T-cell (primary cell): ENCODE data around the gene VDAC1. TPM values are rescaled to one million over a fixed set of nuclear protein-coding genes. Genes with fewer than 3 reads are reported as not detected.

ENCODE experiments used
- ATAC-seq, 4 experiments: fragments of 200-7000 bp in 3 of 4; fragments of 150-1000 bp in 1 of 4; cut with Tn5 transposase; replicated peaks in 1 of 4; 1 replicate in 3 of 4; 2 replicates in 1 of 4; pipeline ENCODE4 v1.10.0; 2021; ENCODE audit warnings: moderate library complexity in 3 of 4, mild to moderate bottlenecking in 2 of 4, moderate number of reproducible peaks in 1 of 4
- CTCF ChIA-PET, 2 donors: fragments of 300-600 bp; sonication (Branson Sonifier 250); formaldehyde crosslinking; loops; one replicate each; lab custom pipeline; 2022; ENCODE audit warnings: antibody characterized with exemption in 2 of 2; lab: Charles Lee
- POLR2A ChIA-PET, 2 donors: fragments of 300-600 bp; sonication (Branson Sonifier 250); formaldehyde crosslinking; loops; one replicate each; lab custom pipeline; 2022; ENCODE audit warnings: antibody characterized with exemption in 2 of 2; lab: Charles Lee
- DNase-seq, 35 experiments: peaks; one replicate each; pipeline versions ENCODE4 v3.0.0 to v3.0.0-alpha.2; 2013 to 2023
- H3K27ac ChIP-seq: one replicate; pipeline ENCODE4 v1.5.1; 2013; ENCODE audit warnings: low read length
- H3K27me3 ChIP-seq, 2 experiments: replicated peaks in 1 of 2; 1 replicate in 1 of 2; 2 replicates in 1 of 2; pipeline versions ENCODE4 v1.6.1 to v1.7.0; 2013; ENCODE audit warnings: low read length in 1 of 2, mixed read lengths in 1 of 2; ENCODE audit not compliant: control insufficient read depth in 2 of 2, insufficient read depth in 2 of 2; ENCODE audit errors: extremely low read depth in 1 of 2
- H3K36me3 ChIP-seq, 2 donors: 1 replicate in 1 of 2; 2 replicates in 1 of 2; pipeline versions ENCODE4 v1.6.1 to v1.7.0; 2013; ENCODE audit warnings: low read length in 1 of 2; ENCODE audit not compliant: control insufficient read depth in 2 of 2, insufficient read depth in 1 of 2; ENCODE audit errors: extremely low read depth in 1 of 2
- H3K4me1 ChIP-seq, 2 experiments: 1 replicate in 1 of 2; 2 replicates in 1 of 2; pipeline versions ENCODE4 v1.6.1 to v1.7.0; 2013; ENCODE audit warnings: low read length in 2 of 2, mixed read lengths in 1 of 2; ENCODE audit not compliant: insufficient read depth in 2 of 2, control insufficient read depth in 1 of 2; ENCODE audit errors: extremely low read depth in 1 of 2
- H3K4me3 ChIP-seq, 2 donors: 1 replicate in 1 of 2; 2 replicates in 1 of 2; pipeline versions ENCODE4 v1.5.1 to v1.7.0; 2013; ENCODE audit warnings: mild to moderate bottlenecking in 2 of 2, low read length in 1 of 2, moderate library complexity in 1 of 2; ENCODE audit not compliant: control insufficient read depth in 1 of 2; ENCODE audit errors: extremely low read depth in 1 of 2
- H3K9me3 ChIP-seq: 2 replicates; pipeline ENCODE4 v1.7.0; 2013
- H3K27ac Mint-ChIP-seq, 2 donors: one replicate each; pipeline ENCODE4 v1.8.0; 2020 to 2021; ENCODE audit warnings: mild to moderate bottlenecking in 2 of 2, mixed read lengths in 2 of 2
- H3K27me3 Mint-ChIP-seq, 2 donors: one replicate each; pipeline ENCODE4 v1.8.0; 2021 to 2022; ENCODE audit warnings: mixed read lengths in 2 of 2
- H3K36me3 Mint-ChIP-seq: one replicate; pipeline ENCODE4 v1.8.0; 2021; ENCODE audit warnings: mixed read lengths
- H3K4me1 Mint-ChIP-seq, 3 donors: one replicate each; pipeline ENCODE4 v1.8.0; 2020 to 2022; ENCODE audit warnings: mixed read lengths in 3 of 3, mild to moderate bottlenecking in 1 of 3
- H3K4me3 Mint-ChIP-seq, 3 donors: one replicate each; pipeline ENCODE4 v1.8.0; 2020 to 2022; ENCODE audit warnings: mild to moderate bottlenecking in 3 of 3, mixed read lengths in 3 of 3, moderate library complexity in 3 of 3
- H3K9me3 Mint-ChIP-seq, 3 donors: one replicate each; pipeline ENCODE4 v1.8.0; 2020 to 2022; ENCODE audit warnings: mixed read lengths in 3 of 3
- WGBS: methylation state at CpG from one replicate; pipeline ENCODE4 v1.1.5; 2013; ENCODE audit warnings: missing lambda C conversion rate; ENCODE audit not compliant: insufficient coverage; 5-methylcytosine and 5-hydroxymethylcytosine counted together
- total RNA-seq, 35 experiments: library from RNA in 6 of 35; stranded (reverse) in 6 of 35; fragments of 120-200 nt in 1 of 35; gene quantifications; one replicate each; pipeline versions ENCODE4 v1.2.1 to v1.2.4 and lab custom pipeline; 2013 to 2026

VDAC1 gene
- total RNA-seq, result 10 to 100 TPM; 45.8 to 58.7 (median 54.6) TPM
- 71.2 TPM for total RNA-seq (2013)
- total RNA-seq (lab: John Stamatoyannopoulos, UW), result 49.8 to 568 (median 86.1) reads per million in 29 experiments

- Histone ChIP-seq H3K9me3 (no peaks in the 10 kb centered on the region), H3K4me3 (peak within 1 kb of the TSS; percentile 79 to 84), H3K27me3 (peaks cover 0 to 2% of the 10 kb centered on the region in 2 experiments), H3K4me1 (peaks cover 9 to 51% of the 10 kb centered on the region in 2 experiments), H3K27ac (peak within 1 kb of the TSS; percentile 95), H3K36me3 (peaks cover 0 to 1% of the 10 kb centered on the region in 2 donors)
- DNase-seq (peak; percentile 69 to 95 (median 86)), ATAC-seq (peak; percentile 82 to 89 (median 86))
- ChIA-PET CTCF (interaction anchor here (0.5 to 1.1 kb wide), 8 partner anchors 9 to 1900 kb away, joined by 3 to 10 read pairs (median 3); no protein-coding TSS in a partner anchor), POLR2A (interaction anchor here (0.6 to 0.9 kb wide), 7 partner anchors 11 to 646 kb away, joined by 3 to 7 read pairs (median 3); no protein-coding TSS in a partner anchor)
- Mint-ChIP-seq H3K9me3 (no peaks in the 10 kb centered on the region), H3K27me3 (no peaks in the 10 kb centered on the region), H3K27ac (peak within 1 kb of the TSS; percentile 90 to 91), H3K4me3 (peak within 1 kb of the TSS; percentile 79 to 91 (median 86)), H3K36me3 (peaks cover 3% of the 10 kb centered on the region), H3K4me1 (peaks cover 42 to 46% (median 44%) of the 10 kb centered on the region in 3 donors)
- under 1% methylated on average over 96 of the region's 96 CpGs for WGBS
These were observed at the start of gene VDAC1 for GRCh38 chr5:134004626-134005416. Gene VDAC1, minus strand, starts transcription at chr5:134004975. Its CDS starts 11,963 bp downstream, at chr5:133993012.

DNA sequence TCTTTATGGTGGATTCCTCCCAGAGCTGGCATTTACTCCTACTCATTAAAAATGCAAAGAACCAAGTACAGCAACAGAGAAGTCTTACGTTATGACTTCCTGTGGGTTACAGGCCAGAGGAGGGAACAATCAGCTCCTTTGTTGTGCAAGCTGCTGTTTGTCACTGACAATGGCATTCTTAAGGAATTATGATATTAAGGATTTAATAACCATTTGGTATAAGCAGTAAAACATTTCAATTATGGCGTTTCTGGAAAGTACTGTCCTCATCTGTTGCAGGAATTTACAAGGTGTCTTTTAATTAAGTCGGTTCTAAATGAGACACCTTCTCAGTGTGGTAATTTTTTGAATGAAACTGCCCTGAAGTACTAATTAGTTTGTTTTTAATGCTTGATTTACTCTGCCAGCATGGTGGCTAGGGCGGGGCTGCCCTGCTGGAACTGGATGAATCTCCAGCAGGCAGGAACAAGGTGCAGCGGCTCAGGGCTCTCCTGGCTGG lies 49.1 kb upstream of the VDAC1 start:
- POLR2A ChIA-PET, result no interaction called here
- peak in 1 of 35 experiments; percentile 52 for DNase-seq
- H3K27ac ChIP-seq, result peak overlapping the region; percentile 44

DNA sequence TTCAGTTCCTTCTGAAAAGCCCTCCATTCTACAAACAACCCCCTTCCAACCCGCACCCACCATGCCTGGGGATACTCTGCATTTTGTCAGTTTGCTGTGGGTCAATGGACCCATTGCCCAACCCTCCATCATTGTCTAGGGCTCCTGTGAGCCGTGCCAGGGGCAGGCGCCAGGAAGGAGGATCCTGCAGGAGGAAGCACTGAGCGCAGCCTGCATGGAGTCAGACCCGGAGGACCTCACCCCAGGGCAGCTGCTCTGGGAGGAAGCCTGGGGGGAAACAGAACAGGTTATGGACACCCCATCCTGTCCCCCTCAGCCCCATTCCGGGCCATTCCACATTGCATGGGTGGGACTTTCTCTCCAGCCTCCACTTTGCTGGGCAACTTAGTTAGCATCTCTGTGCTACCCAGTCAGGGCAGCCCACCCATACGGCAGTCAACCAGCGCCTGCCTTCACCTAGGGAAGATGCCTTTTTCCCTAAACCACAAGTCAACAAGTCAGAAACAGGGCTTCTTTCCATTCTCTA lies 48.6 kb upstream of the VDAC1 start:
- 63% methylated on average over 7 of the region's 8 CpGs for WGBS
- no peaks in the 10 kb centered on the region for H3K27me3 ChIP-seq
- no peak for DNase-seq
- Mint-ChIP-seq H3K4me3 (peak overlapping the region; percentile 17 to 67 (median 21)), H3K4me1 (peaks cover 53 to 56% (median 54%) of the 10 kb centered on the region in 3 donors), H3K27me3 (no peaks in the 10 kb centered on the region), H3K27ac (peak overlapping the region; percentile 91 to 94), H3K36me3 (no peaks in the 10 kb centered on the region), H3K9me3 (no peaks in the 10 kb centered on the region)
- ATAC-seq, result peak; percentile 10 to 55 (median 38)
- H3K27ac ChIP-seq, result peak overlapping the region; percentile 44
- no peaks in the 10 kb centered on the region for H3K36me3 ChIP-seq
- H3K4me1 ChIP-seq, result peaks cover 27 to 39% of the 10 kb centered on the region in 2 experiments
- CTCF ChIA-PET, result no interaction called here
- no peaks in the 10 kb centered on the region for H3K9me3 ChIP-seq
- H3K4me3 ChIP-seq, result peak overlapping the region; percentile 5 to 6
- POLR2A ChIA-PET, result no interaction called here

More for the DNA sequence above, 49.1 kb upstream of the VDAC1 start:
- peak overlapping the region in 1 of 2 donors; percentile 6 for H3K4me3 ChIP-seq
- H3K4me3 Mint-ChIP-seq, result peak overlapping the region; percentile 21 to 67 (median 36)
- H3K27ac Mint-ChIP-seq, result peak overlapping the region; percentile 91 to 94
- peaks cover 49 to 54% (median 53%) of the 10 kb centered on the region in 3 donors for H3K4me1 Mint-ChIP-seq
- H3K36me3 Mint-ChIP-seq, result no peaks in the 10 kb centered on the region
- no peaks in the 10 kb centered on the region for H3K36me3 ChIP-seq
- H3K9me3 ChIP-seq, result no peaks in the 10 kb centered on the region
- H3K27me3 ChIP-seq, result no peaks in the 10 kb centered on the region
- H3K4me1 ChIP-seq, result peaks cover 27 to 40% of the 10 kb centered on the region in 2 experiments
- WGBS, result 8% methylated on average over 2 of the region's 5 CpGs
- CTCF ChIA-PET, result interaction anchor here in 1 of 2 donors (0.7 kb wide), 1 partner anchor 520 kb away, joined by 3 read pairs; no protein-coding TSS in a partner anchor
- no peaks in the 10 kb centered on the region for H3K9me3 Mint-ChIP-seq
- no peaks in the 10 kb centered on the region for H3K27me3 Mint-ChIP-seq
- peak; percentile 82 to 95 (median 84) for ATAC-seq

GRCh38 chr5:134051305-134051704 lies 46.5 kb upstream of the VDAC1 start:
- Histone ChIP-seq H3K36me3 (no peaks in the 10 kb centered on the region), H3K9me3 (no peaks in the 10 kb centered on the region), H3K27me3 (peaks cover 0 to 2% of the 10 kb centered on the region in 2 experiments), H3K4me1 (peaks cover 35 to 51% of the 10 kb centered on the region in 2 experiments), H3K27ac (no peak overlapping the region), H3K4me3 (no peak overlapping the region)
- 93% methylated on average over 2 of the region's 2 CpGs for WGBS
- CTCF ChIA-PET, result interaction anchor here (0.5 to 1.3 kb wide), 4 partner anchors 10 to 245 kb away, joined by 3 to 4 read pairs (median 3); no protein-coding TSS in a partner anchor
- Mint-ChIP-seq H3K27me3 (no peaks in the 10 kb centered on the region), H3K9me3 (no peaks in the 10 kb centered on the region), H3K36me3 (no peaks in the 10 kb centered on the region), H3K4me3 (no peak overlapping the region), H3K27ac (peak overlapping the region in 1 of 2 donors; percentile 79), H3K4me1 (peaks cover 66 to 72% (median 70%) of the 10 kb centered on the region in 3 donors)
- ATAC-seq (no peak), DNase-seq (no peak)
- POLR2A ChIA-PET, result interaction anchor here (0.7 to 1.1 kb wide), 3 partner anchors 11 to 503 kb away, joined by 3 to 8 read pairs (median 3); no protein-coding TSS in a partner anchor

GRCh38 chr5:134048864-134049263 lies 44.1 kb upstream of the VDAC1 start:
- Histone ChIP-seq H3K36me3 (no peaks in the 10 kb centered on the region), H3K27ac (no peak overlapping the region), H3K4me3 (no peak overlapping the region), H3K4me1 (peaks cover 32 to 43% of the 10 kb centered on the region in 2 experiments), H3K9me3 (no peaks in the 10 kb centered on the region), H3K27me3 (peaks cover 0 to 2% of the 10 kb centered on the region in 2 experiments)
- H3K27me3 Mint-ChIP-seq, result no peaks in the 10 kb centered on the region
- ChIA-PET CTCF (no interaction called here), POLR2A (no interaction called here)
- H3K4me3 Mint-ChIP-seq, result no peak overlapping the region
- no peaks in the 10 kb centered on the region for H3K9me3 Mint-ChIP-seq
- ATAC-seq, result no peak
- H3K27ac Mint-ChIP-seq, result no peak overlapping the region
- no peaks in the 10 kb centered on the region for H3K36me3 Mint-ChIP-seq
- DNase-seq, result no peak
- H3K4me1 Mint-ChIP-seq, result peaks cover 59 to 67% (median 61%) of the 10 kb centered on the region in 3 donors

DNA sequence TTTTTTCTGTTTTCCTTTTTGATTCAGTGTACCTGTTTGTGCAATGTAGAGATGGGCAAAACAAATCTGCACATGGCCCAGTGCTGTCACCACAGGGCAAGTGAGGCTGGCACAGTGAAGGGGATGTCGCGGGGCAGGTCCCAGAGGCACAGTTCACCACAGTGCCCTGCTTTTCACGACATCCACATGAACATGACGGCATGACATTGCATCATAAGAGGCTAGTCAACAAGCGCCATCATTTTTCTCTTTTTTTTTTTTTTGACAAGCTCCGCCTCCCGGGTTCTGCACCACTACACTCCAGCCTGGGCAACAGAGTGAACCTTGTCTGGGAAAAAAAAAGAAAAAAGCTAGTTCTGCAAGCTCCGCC lies 42.9 kb upstream of the VDAC1 start:
- Histone ChIP-seq H3K9me3 (no peaks in the 10 kb centered on the region), H3K4me1 (peaks cover 28 to 43% of the 10 kb centered on the region in 2 experiments), H3K27me3 (peaks cover 0 to 2% of the 10 kb centered on the region in 2 experiments), H3K36me3 (no peaks in the 10 kb centered on the region), H3K27ac (no peak overlapping the region), H3K4me3 (no peak overlapping the region)
- POLR2A ChIA-PET, result interaction anchor here in 1 of 2 donors (0.6 kb wide), 1 partner anchor 37 kb away, joined by 3 read pairs; no protein-coding TSS in a partner anchor
- Mint-ChIP-seq H3K36me3 (no peaks in the 10 kb centered on the region), H3K27ac (no peak overlapping the region), H3K4me1 (peaks cover 57 to 67% (median 60%) of the 10 kb centered on the region in 3 donors), H3K4me3 (no peak overlapping the region), H3K9me3 (no peaks in the 10 kb centered on the region), H3K27me3 (no peaks in the 10 kb centered on the region)
- CTCF ChIA-PET, result interaction anchor here in 1 of 2 donors (0.6 kb wide), 1 partner anchor 18 kb away, joined by 3 read pairs; no protein-coding TSS in a partner anchor
- 97% methylated on average over 5 of the region's 8 CpGs for WGBS
- DNase-seq (no peak), ATAC-seq (no peak)
